Activated T-helper 17 cell treated with anti-CD3 and anti-CD28 coated beads, Interleukin-2, amount 50 U/mL, for 72 hours (primary cell): ENCODE measurements around the gene LCE4A. TPM values are rescaled to one million over a fixed set of nuclear protein-coding genes. Genes with fewer than 3 reads are reported as not detected.

ENCODE experiments used
- total RNA-seq, 2 donors: library from RNA; stranded (reverse); gene quantifications; one replicate each; pipeline ENCODE4 v1.2.3, GENCODE V29; 2022

Gene LCE4A
- total RNA-seq, 2 donors from 2014 or later, result not detected

Other genes with a start within 250 kb of the LCE4A start
- not detected for gene LCE5A, start 197.4 kb upstream of the LCE4A start, total RNA-seq
- gene CRCT1, start 193.7 kb upstream of the LCE4A start, total RNA-seq, result not detected
- gene LCE3E, start 141.4 kb upstream of the LCE4A start, total RNA-seq, result not detected
- gene LCE3D, start 127.6 kb upstream of the LCE4A start, total RNA-seq, result not detected
- not detected for gene LCE3C, start 107.9 kb upstream of the LCE4A start, total RNA-seq
- gene LCE3B, start 94.3 kb upstream of the LCE4A start, total RNA-seq, result not detected
- not detected for gene LCE3A, start 85.1 kb upstream of the LCE4A start, total RNA-seq
- gene LCE2D, start 44.8 kb upstream of the LCE4A start, total RNA-seq, result not detected
- not detected for gene LCE2C, start 32.9 kb upstream of the LCE4A start, total RNA-seq
- not detected for gene LCE2B, start 22.0 kb upstream of the LCE4A start, total RNA-seq
- not detected for gene LCE2A, start 9.8 kb upstream of the LCE4A start, total RNA-seq
- not detected for gene KPRP, start 49.9 kb downstream of the LCE4A start, total RNA-seq
- not detected for gene LCE1F, start 67.0 kb downstream of the LCE4A start, total RNA-seq
- not detected for gene LCE1E, start 78.1 kb downstream of the LCE4A start, total RNA-seq
- gene LCE1D, start 88.6 kb downstream of the LCE4A start, total RNA-seq, result not detected
- gene LCE1C, start 98.5 kb downstream of the LCE4A start, total RNA-seq, result not detected
- not detected for gene LCE1B, start 103.8 kb downstream of the LCE4A start, total RNA-seq
- not detected for gene LCE1A, start 119.3 kb downstream of the LCE4A start, total RNA-seq
- gene LCE6A, start 134.7 kb downstream of the LCE4A start, total RNA-seq, result not detected
- gene LCE7A, start 151.8 kb downstream of the LCE4A start, total RNA-seq, result not detected
- gene SMCP, start 170.2 kb downstream of the LCE4A start, total RNA-seq, result not detected
- not detected for gene IVL, start 200.4 kb downstream of the LCE4A start, total RNA-seq
- not detected for gene SPRR5, start 239.0 kb downstream of the LCE4A start, total RNA-seq